Measurements from ENCODE around the gene PPP1R13B. TPM values are rescaled to one million over a fixed set of nuclear protein-coding genes. Genes with fewer than 3 reads are reported as not detected.

Gene PPP1R13B
- total and polyA plus RNA-seq, 2 donors from 2014 or later = 15.1 to 69.4 TPM

GRCh38 chr14:103749860-103750259, 97.5 kb downstream of the PPP1R13B start:
- DNase-seq = no peak
- peaks cover 0 to 19% (median 13%) of the 10 kb centered on the region in 3 donors for H3K36me3 ChIP-seq (ENCODE audit: control insufficient read depth in 2 of 3, insufficient read depth in 3 of 3, low read length in 3 of 3)
- no peaks in the 10 kb centered on the region for H3K27me3 ChIP-seq (ENCODE audit: control insufficient read depth, insufficient read depth, low read length)
- TF ChIP-seq CTCF (IDR thresholded peaks at IDR 0.05; ENCODE audit: borderline replicate concordance, extremely low read depth, insufficient read depth) = no peak
- no peak overlapping the region for H3K27ac ChIP-seq (ENCODE audit: low read depth in 2 of 2, low read length in 2 of 2)
- no peak for FAIRE-seq
- no peak overlapping the region for H3K4me3 ChIP-seq (ENCODE audit: low read length in 3 of 3)
- intact Hi-C loops (cut with DNase I) = no loop called here
- no peak overlapping the region for H3K9ac ChIP-seq (ENCODE audit: low read length in 3 of 3)
- peaks cover 0 to 5% (median 0%) of the 10 kb centered on the region in 3 donors for H3K4me1 ChIP-seq (ENCODE audit: control insufficient read depth in 2 of 3, insufficient read depth in 2 of 3, low read depth in 1 of 3, low read length in 3 of 3)
- no peaks in the 10 kb centered on the region for H3K9me3 ChIP-seq (ENCODE audit: control insufficient read depth in 2 of 3, insufficient read depth in 1 of 3, low read length in 3 of 3)

- Histone ChIP-seq H3K4me1 (ENCODE audit: control insufficient read depth in 2 of 3, insufficient read depth in 2 of 3, low read depth in 1 of 3, low read length in 3 of 3) (peaks cover 0 to 5% (median 0%) of the 10 kb centered on the region in 3 donors), H3K36me3 (ENCODE audit: control insufficient read depth in 2 of 3, insufficient read depth in 3 of 3, low read length in 3 of 3) (peaks cover 0 to 19% (median 15%) of the 10 kb centered on the region in 3 donors), H3K27ac (ENCODE audit: low read depth in 2 of 2, low read length in 2 of 2) (no peak overlapping the region), H3K9me3 (ENCODE audit: control insufficient read depth in 2 of 3, insufficient read depth in 1 of 3, low read length in 3 of 3) (no peaks in the 10 kb centered on the region), H3K27me3 (ENCODE audit: control insufficient read depth, insufficient read depth, low read length) (no peaks in the 10 kb centered on the region), H3K9ac (ENCODE audit: low read length in 3 of 3) (no peak overlapping the region), H3K4me3 (ENCODE audit: low read length in 3 of 3) (no peak overlapping the region)
- intact Hi-C loops (cut with DNase I) = no loop called here
- FAIRE-seq (no peak), DNase-seq (no peak)
- TF ChIP-seq CTCF (IDR thresholded peaks at IDR 0.05; ENCODE audit: borderline replicate concordance, extremely low read depth, insufficient read depth) = no peak
Observed at GRCh38 chr14:103749452-103749851, 97.9 kb downstream of the PPP1R13B start.

DNA sequence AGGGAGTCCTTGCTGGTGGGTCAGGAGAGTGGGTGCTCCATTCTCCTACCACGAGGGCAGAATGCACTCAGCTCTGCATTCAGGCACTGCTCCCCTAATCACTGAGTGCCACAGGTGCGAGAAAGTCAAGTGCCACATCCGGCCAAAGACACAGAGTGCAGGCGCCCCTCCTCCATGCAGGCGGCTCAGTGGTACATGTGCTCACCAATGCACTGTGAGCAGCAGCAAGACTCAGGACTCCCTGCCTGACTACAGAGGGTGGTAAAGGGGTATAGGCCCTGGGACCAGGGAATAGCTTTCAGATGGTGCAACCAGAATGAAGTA, 98.9 kb downstream of the PPP1R13B start:
- Histone ChIP-seq H3K27ac (ENCODE audit: low read depth in 2 of 2, low read length in 2 of 2) (no peak overlapping the region), H3K36me3 (ENCODE audit: control insufficient read depth in 2 of 3, insufficient read depth in 3 of 3, low read length in 3 of 3) (peaks cover 0 to 19% (median 13%) of the 10 kb centered on the region in 3 donors), H3K4me3 (ENCODE audit: low read length in 3 of 3) (no peak overlapping the region), H3K4me1 (ENCODE audit: control insufficient read depth in 2 of 3, insufficient read depth in 2 of 3, low read depth in 1 of 3, low read length in 3 of 3) (peaks cover 0 to 5% (median 0%) of the 10 kb centered on the region in 3 donors), H3K9ac (ENCODE audit: low read length in 3 of 3) (no peak overlapping the region), H3K27me3 (ENCODE audit: control insufficient read depth, insufficient read depth, low read length) (no peaks in the 10 kb centered on the region), H3K9me3 (ENCODE audit: control insufficient read depth in 2 of 3, insufficient read depth in 1 of 3, low read length in 3 of 3) (no peaks in the 10 kb centered on the region)
- no peak for DNase-seq
- no peak for FAIRE-seq
- intact Hi-C loops (cut with DNase I) = no loop called here
- TF ChIP-seq CTCF (IDR thresholded peaks at IDR 0.05; ENCODE audit: borderline replicate concordance, extremely low read depth, insufficient read depth) = no peak

- no peaks in the 10 kb centered on the region for H3K27me3 ChIP-seq (ENCODE audit: control insufficient read depth, insufficient read depth, low read length)
- no peaks in the 10 kb centered on the region for H3K9me3 ChIP-seq (ENCODE audit: control insufficient read depth in 2 of 3, insufficient read depth in 1 of 3, low read length in 3 of 3)
- no peak overlapping the region for H3K9ac ChIP-seq (ENCODE audit: low read length in 3 of 3)
- DNase-seq = no peak
- FAIRE-seq = no peak
- no peak for TF ChIP-seq CTCF (IDR thresholded peaks at IDR 0.05; ENCODE audit: borderline replicate concordance, extremely low read depth, insufficient read depth)
- peaks cover 0 to 17% (median 13%) of the 10 kb centered on the region in 3 donors for H3K36me3 ChIP-seq (ENCODE audit: control insufficient read depth in 2 of 3, insufficient read depth in 3 of 3, low read length in 3 of 3)
- intact Hi-C loops (cut with DNase I) = no loop called here
- H3K4me3 ChIP-seq (ENCODE audit: low read length in 3 of 3) = no peak overlapping the region
- H3K4me1 ChIP-seq (ENCODE audit: control insufficient read depth in 2 of 3, insufficient read depth in 2 of 3, low read depth in 1 of 3, low read length in 3 of 3) = peaks cover 0 to 5% (median 0%) of the 10 kb centered on the region in 3 donors
- no peak overlapping the region for H3K27ac ChIP-seq (ENCODE audit: low read depth in 2 of 2, low read length in 2 of 2)
Observed at GRCh38 chr14:103746701-103747100, 100.7 kb downstream of the PPP1R13B start.
